ENCODE measurements around the gene NRXN3. TPM values are rescaled to one million over a fixed set of nuclear protein-coding genes. Genes with fewer than 3 reads are reported as not detected.

Gene NRXN3
- total RNA-seq, 2 donors from 2014 or later, result 1.2 to 7.8 TPM

DNA sequence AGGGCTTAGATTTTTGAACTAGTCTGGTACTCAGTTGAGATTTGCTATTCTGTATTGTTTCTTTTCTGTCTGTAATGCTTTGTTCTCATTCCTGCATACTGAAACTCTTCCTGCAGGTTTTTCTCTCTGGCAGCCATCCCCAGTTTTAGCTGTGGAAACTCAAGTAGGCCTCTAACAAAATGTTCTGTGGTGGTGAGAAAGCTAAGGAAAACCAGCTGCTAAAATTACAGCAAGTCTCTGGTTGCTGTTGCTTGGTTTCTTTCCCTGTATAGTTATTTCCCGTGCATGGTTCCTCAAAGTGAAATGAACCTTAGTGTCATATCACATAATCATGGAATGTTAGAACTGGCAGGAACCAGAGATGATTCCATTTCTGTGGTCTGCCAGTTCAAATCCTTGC is 442.5 kb downstream of the NRXN3 start:
- intact Hi-C loops (cut with DNase I), result no loop called here
- no peak overlapping the region for H3K9ac ChIP-seq (ENCODE audit: low read depth in 2 of 2, low read length in 2 of 2)
- no peaks in the 10 kb centered on the region for H3K27me3 ChIP-seq
- H3K9me3 ChIP-seq, result no peaks in the 10 kb centered on the region
- H3K4me1 ChIP-seq, result no peaks in the 10 kb centered on the region
- DNase-seq, result no peak
- TF ChIP-seq, protein P1, sequence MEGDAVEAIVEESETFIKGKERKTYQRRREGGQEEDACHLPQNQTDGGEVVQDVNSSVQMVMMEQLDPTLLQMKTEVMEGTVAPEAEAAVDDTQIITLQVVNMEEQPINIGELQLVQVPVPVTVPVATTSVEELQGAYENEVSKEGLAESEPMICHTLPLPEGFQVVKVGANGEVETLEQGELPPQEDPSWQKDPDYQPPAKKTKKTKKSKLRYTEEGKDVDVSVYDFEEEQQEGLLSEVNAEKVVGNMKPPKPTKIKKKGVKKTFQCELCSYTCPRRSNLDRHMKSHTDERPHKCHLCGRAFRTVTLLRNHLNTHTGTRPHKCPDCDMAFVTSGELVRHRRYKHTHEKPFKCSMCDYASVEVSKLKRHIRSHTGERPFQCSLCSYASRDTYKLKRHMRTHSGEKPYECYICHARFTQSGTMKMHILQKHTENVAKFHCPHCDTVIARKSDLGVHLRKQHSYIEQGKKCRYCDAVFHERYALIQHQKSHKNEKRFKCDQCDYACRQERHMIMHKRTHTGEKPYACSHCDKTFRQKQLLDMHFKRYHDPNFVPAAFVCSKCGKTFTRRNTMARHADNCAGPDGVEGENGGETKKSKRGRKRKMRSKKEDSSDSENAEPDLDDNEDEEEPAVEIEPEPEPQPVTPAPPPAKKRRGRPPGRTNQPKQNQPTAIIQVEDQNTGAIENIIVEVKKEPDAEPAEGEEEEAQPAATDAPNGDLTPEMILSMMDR (IDR thresholded peaks at IDR 0.05), result no peak
- H3K36me3 ChIP-seq, result no peaks in the 10 kb centered on the region
- H3K27ac ChIP-seq, result no peak overlapping the region
- no peak overlapping the region for H3K4me3 ChIP-seq

DNA sequence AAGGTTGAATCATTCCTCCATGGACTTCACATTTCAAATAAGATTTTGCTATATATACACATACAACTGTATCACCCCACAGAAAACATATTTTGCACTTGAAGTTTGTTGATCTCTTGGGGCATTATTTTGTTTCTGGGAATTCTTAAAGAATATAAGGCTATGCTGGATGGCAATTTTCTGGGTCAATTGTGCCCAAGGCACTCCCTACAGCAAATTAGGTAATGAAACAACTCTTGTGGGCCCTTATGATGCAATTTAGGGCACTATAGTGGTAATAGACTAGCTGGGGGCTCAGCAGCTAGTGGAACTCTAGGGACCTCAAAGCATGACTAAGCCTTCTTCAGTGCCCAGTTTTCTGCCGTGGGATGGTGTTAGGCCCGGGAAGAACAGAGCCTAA is 444.4 kb downstream of the NRXN3 start:
- no peaks in the 10 kb centered on the region for H3K9me3 ChIP-seq
- no peaks in the 10 kb centered on the region for H3K4me1 ChIP-seq
- H3K36me3 ChIP-seq, result no peaks in the 10 kb centered on the region
- H3K4me3 ChIP-seq, result no peak overlapping the region
- TF ChIP-seq, protein P1 (IDR thresholded peaks at IDR 0.05), result no peak
- DNase-seq, result no peak
- no peak overlapping the region for H3K27ac ChIP-seq
- no peaks in the 10 kb centered on the region for H3K27me3 ChIP-seq
- no peak overlapping the region for H3K9ac ChIP-seq (ENCODE audit: low read depth in 2 of 2, low read length in 2 of 2)
- intact Hi-C loops (cut with DNase I), result no loop called here

DNA sequence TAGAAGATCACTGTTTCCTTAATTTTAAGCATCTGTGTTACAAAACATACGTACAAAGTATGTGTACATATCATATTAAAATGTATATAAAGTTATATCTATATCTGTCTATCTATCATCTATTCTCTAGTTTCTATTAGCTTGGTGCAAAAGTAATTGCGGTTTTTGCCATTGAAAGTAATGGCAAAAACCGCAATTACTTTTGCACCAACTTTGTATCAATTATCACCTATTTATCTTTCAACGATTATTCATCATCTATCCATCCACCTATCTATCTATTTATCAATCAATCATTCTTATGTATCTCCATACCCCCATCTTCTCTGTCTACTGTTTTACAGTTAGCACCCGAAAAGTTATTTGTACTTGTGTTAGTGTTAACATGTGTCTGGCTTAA is 447.6 kb downstream of the NRXN3 start:
- Histone ChIP-seq H3K4me3 (no peak overlapping the region), H3K4me1 (no peaks in the 10 kb centered on the region), H3K27me3 (no peaks in the 10 kb centered on the region), H3K9ac (ENCODE audit: low read depth in 2 of 2, low read length in 2 of 2) (no peak overlapping the region), H3K36me3 (no peaks in the 10 kb centered on the region), H3K27ac (no peak overlapping the region), H3K9me3 (no peaks in the 10 kb centered on the region)
- no peak for DNase-seq
- intact Hi-C loops (cut with DNase I), result no loop called here
- TF ChIP-seq, protein P1 (IDR thresholded peaks at IDR 0.05), result no peak

DNA sequence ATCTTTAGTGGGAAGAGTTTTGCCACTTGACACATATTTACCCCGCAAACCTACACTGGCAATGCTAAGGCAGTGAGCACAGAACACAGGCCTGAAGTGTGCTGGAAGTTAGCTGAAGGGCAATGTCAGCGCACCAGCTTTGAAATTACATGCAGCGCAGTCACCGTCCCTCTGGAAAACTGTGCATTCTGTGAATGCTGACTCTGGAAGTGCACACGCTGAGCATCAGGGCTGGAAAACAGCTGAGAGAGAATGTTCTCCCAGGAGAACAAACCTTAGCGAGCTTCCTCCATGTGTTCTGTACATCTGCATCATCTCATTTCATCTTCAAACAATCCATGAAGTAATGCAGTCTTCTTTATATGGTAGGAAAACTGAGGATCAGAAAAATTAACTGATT is 448.2 kb downstream of the NRXN3 start:
- Histone ChIP-seq H3K27me3 (no peaks in the 10 kb centered on the region), H3K9me3 (no peaks in the 10 kb centered on the region), H3K4me1 (no peaks in the 10 kb centered on the region), H3K4me3 (no peak overlapping the region), H3K27ac (no peak overlapping the region), H3K9ac (ENCODE audit: low read depth in 2 of 2, low read length in 2 of 2) (no peak overlapping the region), H3K36me3 (no peaks in the 10 kb centered on the region)
- no peak for DNase-seq
- intact Hi-C loops (cut with DNase I), result no loop called here
- TF ChIP-seq, protein P1 (IDR thresholded peaks at IDR 0.05), result no peak

DNA sequence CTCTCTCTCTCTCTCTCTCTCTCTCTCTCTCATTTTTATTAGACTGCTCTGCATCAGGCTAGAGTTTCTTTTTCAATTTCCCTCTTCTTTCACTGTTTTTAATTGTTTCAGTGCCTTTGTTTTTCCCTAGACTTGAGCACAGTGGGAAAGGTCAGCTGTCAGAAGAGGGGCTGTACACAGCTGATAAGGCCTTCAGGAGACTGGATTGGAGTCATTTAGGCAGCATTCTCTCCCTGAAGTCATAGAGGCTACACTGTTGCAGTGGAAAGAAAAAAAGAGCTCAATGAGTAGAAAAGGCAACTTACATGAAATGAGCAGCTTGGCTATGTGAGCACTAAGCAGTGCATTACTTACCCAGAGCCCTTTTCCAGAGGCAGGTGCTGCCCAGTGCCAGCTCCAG is 456.9 kb downstream of the NRXN3 start:
- intact Hi-C loops (cut with DNase I), result no loop called here
- Histone ChIP-seq H3K9ac (ENCODE audit: low read depth in 2 of 2, low read length in 2 of 2) (no peak overlapping the region), H3K4me3 (no peak overlapping the region), H3K27me3 (no peaks in the 10 kb centered on the region), H3K27ac (no peak overlapping the region), H3K4me1 (no peaks in the 10 kb centered on the region), H3K36me3 (no peaks in the 10 kb centered on the region), H3K9me3 (no peaks in the 10 kb centered on the region)
- TF ChIP-seq, protein P1 (IDR thresholded peaks at IDR 0.05), result no peak
- DNase-seq, result no peak

DNA sequence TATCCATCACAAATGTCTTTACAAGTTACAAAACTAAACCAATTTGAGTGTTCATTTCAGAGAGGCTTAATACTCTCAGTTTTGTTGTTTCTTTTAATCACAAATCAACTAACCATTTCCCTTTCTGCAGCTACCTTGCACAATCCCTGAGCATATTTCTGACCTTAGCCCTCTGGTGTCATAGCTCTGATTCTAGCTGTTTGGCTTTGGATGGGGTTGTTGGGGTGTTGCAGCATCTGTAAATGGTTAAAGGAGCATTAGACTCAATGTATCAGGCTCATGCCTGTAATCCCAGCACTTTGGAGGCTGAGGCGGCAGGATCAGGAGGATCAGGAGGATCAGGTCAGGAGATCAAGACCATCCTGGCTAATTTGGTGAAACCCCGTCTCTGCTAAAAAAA is 461.4 kb downstream of the NRXN3 start:
- H3K36me3 ChIP-seq, result no peaks in the 10 kb centered on the region
- H3K9me3 ChIP-seq, result no peaks in the 10 kb centered on the region
- no peak overlapping the region for H3K27ac ChIP-seq
- TF ChIP-seq, protein P1 (IDR thresholded peaks at IDR 0.05), result no peak
- H3K4me1 ChIP-seq, result no peaks in the 10 kb centered on the region
- no peaks in the 10 kb centered on the region for H3K27me3 ChIP-seq
- no peak for DNase-seq
- no peak overlapping the region for H3K4me3 ChIP-seq
- intact Hi-C loops (cut with DNase I), result no loop called here
- no peak overlapping the region for H3K9ac ChIP-seq (ENCODE audit: low read depth in 2 of 2, low read length in 2 of 2)

Data from colonic mucosa (tissue), 4 donors.